Activated CD8-positive, alpha-beta T cell treated with anti-CD3 and anti-CD28 coated beads for 36 hours (primary cell): ENCODE data around the gene MYG1. TPM values are rescaled to one million over a fixed set of nuclear protein-coding genes. Genes with fewer than 3 reads are reported as not detected.

Experiments
- ATAC-seq: fragments of 200-7000 bp; cut with Tn5 transposase; one replicate; pipeline ENCODE4 v1.10.0; 2021; ENCODE audit warnings: mild to moderate bottlenecking, moderate library complexity
- CTCF ChIA-PET: fragments of 350-600 bp; sonication (Branson Sonifier 250); formaldehyde crosslinking; loops from one replicate; lab custom pipeline; 2021; ENCODE audit warnings: antibody characterized with exemption; lab: Charles Lee
- POLR2A ChIA-PET: fragments of 350-600 bp; sonication (Branson Sonifier 250); formaldehyde crosslinking; loops from one replicate; lab custom pipeline; 2021; ENCODE audit warnings: antibody characterized with exemption; lab: Charles Lee
- DNase-seq: peaks from one replicate; pipeline ENCODE4 v3.0.0-alpha.2; 2020
- H3K27ac Mint-ChIP-seq: one replicate; pipeline ENCODE4 v1.8.0; 2021; ENCODE audit warnings: mild to moderate bottlenecking, mixed read lengths
- H3K27me3 Mint-ChIP-seq: one replicate; pipeline ENCODE4 v1.8.0; 2021; ENCODE audit warnings: mixed read lengths
- H3K36me3 Mint-ChIP-seq: one replicate; pipeline ENCODE4 v1.8.0; 2021; ENCODE audit warnings: low read depth, mixed read lengths
- H3K4me1 Mint-ChIP-seq: one replicate; pipeline ENCODE4 v1.8.0; 2021; ENCODE audit warnings: low read depth, mixed read lengths
- H3K4me3 Mint-ChIP-seq: one replicate; pipeline ENCODE4 v1.8.0; 2021; ENCODE audit warnings: mild to moderate bottlenecking, moderate library complexity, mixed read lengths
- H3K9me3 Mint-ChIP-seq: one replicate; pipeline ENCODE4 v1.8.0; 2021; ENCODE audit warnings: mixed read lengths
- intact Hi-C: fragments of 100-400 bp; cut with micrococcal nuclease; formaldehyde crosslinking; loops from one replicate; pipeline ENCODE4 v1.10.0; 2022
- total RNA-seq, 2 experiments: library from RNA; stranded (reverse); gene quantifications; one replicate each; pipeline ENCODE4 v1.2.3, GENCODE V29; 2021
- TF ChIP-seq, protein P1 (sequence below): fragments of 200-600 bp; IDR thresholded peaks from one replicate; pipeline ENCODE4 v1.8.0; 2022; ENCODE audit warnings: antibody characterized with exemption, mild to moderate bottlenecking

The MYG1 gene
- total RNA-seq, 2 experiments from 2014 or later, result 69.5 to 70.9 TPM

DNA sequence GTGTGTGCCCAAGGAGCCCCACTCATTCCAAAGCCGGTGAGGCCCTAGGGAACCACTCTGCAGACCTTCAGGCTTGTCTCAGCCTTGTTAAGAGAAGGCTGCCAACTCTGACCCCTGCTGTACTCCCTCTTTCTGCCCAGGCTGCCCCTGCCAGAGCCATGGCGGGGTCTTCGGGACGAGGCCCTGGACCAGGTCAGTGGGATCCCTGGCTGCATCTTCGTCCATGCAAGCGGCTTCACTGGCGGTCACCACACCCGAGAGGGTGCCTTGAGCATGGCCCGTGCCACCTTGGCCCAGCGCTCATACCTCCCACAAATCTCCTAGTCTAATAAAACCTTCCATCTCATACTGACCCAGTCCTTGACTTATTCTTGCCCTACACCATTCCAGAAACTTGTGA, 7.3 kb downstream of the MYG1 start:
- intact Hi-C loops, result no loop called here
- H3K4me1 Mint-ChIP-seq, result peaks cover 13% of the 10 kb centered on the region
- H3K36me3 Mint-ChIP-seq, result peaks cover 47% of the 10 kb centered on the region
- ChIA-PET POLR2A (interaction anchor here (1.0 kb wide), 1 partner anchor 17 kb away, joined by 3 read pairs; no protein-coding TSS in a partner anchor), CTCF (no interaction called here)
- TF ChIP-seq, protein P1, sequence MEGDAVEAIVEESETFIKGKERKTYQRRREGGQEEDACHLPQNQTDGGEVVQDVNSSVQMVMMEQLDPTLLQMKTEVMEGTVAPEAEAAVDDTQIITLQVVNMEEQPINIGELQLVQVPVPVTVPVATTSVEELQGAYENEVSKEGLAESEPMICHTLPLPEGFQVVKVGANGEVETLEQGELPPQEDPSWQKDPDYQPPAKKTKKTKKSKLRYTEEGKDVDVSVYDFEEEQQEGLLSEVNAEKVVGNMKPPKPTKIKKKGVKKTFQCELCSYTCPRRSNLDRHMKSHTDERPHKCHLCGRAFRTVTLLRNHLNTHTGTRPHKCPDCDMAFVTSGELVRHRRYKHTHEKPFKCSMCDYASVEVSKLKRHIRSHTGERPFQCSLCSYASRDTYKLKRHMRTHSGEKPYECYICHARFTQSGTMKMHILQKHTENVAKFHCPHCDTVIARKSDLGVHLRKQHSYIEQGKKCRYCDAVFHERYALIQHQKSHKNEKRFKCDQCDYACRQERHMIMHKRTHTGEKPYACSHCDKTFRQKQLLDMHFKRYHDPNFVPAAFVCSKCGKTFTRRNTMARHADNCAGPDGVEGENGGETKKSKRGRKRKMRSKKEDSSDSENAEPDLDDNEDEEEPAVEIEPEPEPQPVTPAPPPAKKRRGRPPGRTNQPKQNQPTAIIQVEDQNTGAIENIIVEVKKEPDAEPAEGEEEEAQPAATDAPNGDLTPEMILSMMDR, result no peak
- DNase-seq (no peak), ATAC-seq (no peak)
- no peak overlapping the region for H3K4me3 Mint-ChIP-seq
- H3K9me3 Mint-ChIP-seq, result no peaks in the 10 kb centered on the region
- no peak overlapping the region for H3K27ac Mint-ChIP-seq
- no peaks in the 10 kb centered on the region for H3K27me3 Mint-ChIP-seq

DNA sequence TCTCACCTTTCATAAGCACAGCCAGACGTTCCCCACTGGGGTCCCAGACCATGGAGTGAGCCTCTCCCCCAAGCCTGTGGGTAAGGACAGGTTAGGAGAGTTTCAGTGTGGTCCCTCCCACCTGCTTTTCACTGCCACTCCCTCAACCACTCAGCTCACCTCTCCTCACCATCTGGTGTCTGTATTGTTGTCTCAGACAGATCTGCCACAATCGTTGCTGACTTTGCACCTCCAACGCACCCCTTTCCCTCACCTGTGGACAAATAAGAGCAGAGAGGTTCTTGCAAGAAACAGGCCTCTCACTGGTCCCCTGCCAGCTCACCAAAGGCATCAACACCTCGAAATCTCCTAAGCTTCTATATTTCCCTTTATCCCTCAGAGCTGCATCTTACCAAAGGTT, 8.8 kb downstream of the MYG1 start:
- DNase-seq, result no peak
- ChIA-PET CTCF (interaction anchor here (0.7 to 4.9 kb wide), 5 partner anchors 13 to 242 kb away, joined by 3 to 39 read pairs (median 4); partner anchors contain the start of gene AAAS), POLR2A (interaction anchor here (0.9 to 1.3 kb wide), 3 partner anchors 9 to 637 kb away, joined by 3 to 4 read pairs (median 3); partner anchors contain the start of gene MYG1)
- Mint-ChIP-seq H3K9me3 (no peaks in the 10 kb centered on the region), H3K4me1 (peaks cover 1% of the 10 kb centered on the region), H3K27ac (peak overlapping the region; percentile 35), H3K36me3 (peaks cover 37% of the 10 kb centered on the region), H3K4me3 (no peak overlapping the region), H3K27me3 (no peaks in the 10 kb centered on the region)
- TF ChIP-seq, protein P1, result no peak
- no peak for ATAC-seq
- intact Hi-C loops, result no loop called here

DNA sequence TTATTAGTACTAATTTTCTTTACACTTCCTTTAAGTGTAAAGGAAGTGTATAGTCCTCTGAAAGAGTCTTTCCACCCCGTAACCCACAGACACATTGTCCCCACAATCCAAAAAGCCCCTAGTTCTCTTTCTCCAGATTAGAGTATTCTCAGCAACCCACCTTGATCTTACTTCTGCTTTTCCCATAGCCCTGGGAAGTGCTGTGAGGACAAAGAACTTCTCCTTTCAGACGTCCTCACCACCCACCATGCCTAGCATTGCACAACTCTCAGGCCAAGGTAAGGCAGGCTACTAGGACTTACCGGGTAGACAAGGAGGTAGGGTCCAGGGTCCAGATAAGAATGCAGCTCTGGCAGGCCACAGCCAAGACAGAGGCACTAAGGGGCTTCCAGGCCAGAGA, 14.5 kb downstream of the MYG1 start:
- POLR2A ChIA-PET, result no interaction called here
- Mint-ChIP-seq H3K4me3 (no peak overlapping the region), H3K36me3 (peaks cover 30% of the 10 kb centered on the region), H3K9me3 (no peaks in the 10 kb centered on the region), H3K4me1 (peaks cover 5% of the 10 kb centered on the region), H3K27ac (no peak overlapping the region), H3K27me3 (no peaks in the 10 kb centered on the region)
- ATAC-seq (no peak), DNase-seq (no peak)
- TF ChIP-seq, protein P1, result no peak
- CTCF ChIA-PET, result interaction anchor here (1.2 to 1.5 kb wide), 2 partner anchors 7 to 9 kb away, joined by 6 to 7 read pairs; partner anchors contain the start of gene AAAS
- intact Hi-C loops, result no loop called here

DNA sequence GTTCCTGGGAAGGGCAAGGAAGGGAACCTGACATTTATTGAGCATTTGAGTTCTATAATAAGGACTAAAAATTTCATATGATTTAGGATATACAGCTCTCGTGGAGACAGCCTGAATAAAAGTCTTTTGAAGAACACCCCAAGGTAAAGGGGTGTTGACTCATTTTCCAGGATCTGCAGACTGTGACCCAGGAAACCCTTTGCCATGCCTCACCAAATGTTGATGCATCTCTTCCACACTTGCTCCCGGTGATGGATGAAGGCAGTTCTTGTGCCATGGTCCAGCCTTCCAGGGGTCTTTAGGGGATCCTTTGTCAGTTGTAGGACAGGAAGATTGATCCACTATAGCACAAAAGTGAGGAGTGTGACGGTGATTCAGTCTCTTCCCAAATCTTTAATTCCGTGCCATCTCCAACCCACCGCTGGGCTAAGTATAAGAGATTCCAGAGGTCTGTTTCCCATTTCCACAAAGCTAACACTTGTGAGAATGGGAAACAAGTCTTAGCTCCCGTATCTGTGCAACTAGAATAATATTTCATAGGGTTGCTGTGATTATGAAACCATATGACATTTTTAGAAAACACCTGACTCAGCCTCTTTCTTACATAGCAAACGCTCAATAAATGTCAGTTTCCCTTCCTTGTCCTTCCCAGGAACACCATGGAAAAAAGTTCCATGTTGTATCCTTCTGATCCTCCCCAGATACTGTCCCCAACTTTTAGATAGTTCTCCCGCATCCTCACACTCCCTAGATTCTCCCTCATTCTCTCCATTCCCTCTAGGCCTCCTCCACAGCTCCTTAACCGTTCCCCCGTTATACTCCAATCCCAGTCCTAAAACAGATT, 21.1 kb downstream of the MYG1 start:
- ChIA-PET POLR2A (interaction anchor here (0.5 to 3.4 kb wide), 23 partner anchors 15 to 296 kb away, joined by 3 to 19 read pairs (median 3); partner anchors contain the start of genes MYG1 and TARBP2), CTCF (interaction anchor here (0.6 to 13.9 kb wide), 61 partner anchors 7 to 355 kb away, joined by 3 to 293 read pairs (median 5); partner anchors contain the start of genes AMHR2, ATP5MC2, CSAD and ESPL1)
- Mint-ChIP-seq H3K27me3 (no peaks in the 10 kb centered on the region), H3K4me3 (peak overlapping the region; percentile 83), H3K9me3 (no peaks in the 10 kb centered on the region), H3K36me3 (peaks cover 13% of the 10 kb centered on the region), H3K27ac (peak overlapping the region; percentile 96), H3K4me1 (peaks cover 39% of the 10 kb centered on the region)
- TF ChIP-seq, protein P1, result no peak
- ATAC-seq (no peak), DNase-seq (no peak)
- intact Hi-C loops, result no loop called here
